HG03196 (cell line): ENCODE results near the gene NCKAP5.
"Not testable (repeated sequence)": the region's sequence is repeated elsewhere in the genome, so short reads cannot be mapped to it uniquely, and the experiment has no call there.

Experiments
- ATAC-seq: cut with Tn5 transposase; IDR thresholded peaks from one replicate; pipeline ENCODE4 v1.9.1; 2021; ENCODE audit not compliant: unreplicated experiment

Gene NCKAP5

DNA sequence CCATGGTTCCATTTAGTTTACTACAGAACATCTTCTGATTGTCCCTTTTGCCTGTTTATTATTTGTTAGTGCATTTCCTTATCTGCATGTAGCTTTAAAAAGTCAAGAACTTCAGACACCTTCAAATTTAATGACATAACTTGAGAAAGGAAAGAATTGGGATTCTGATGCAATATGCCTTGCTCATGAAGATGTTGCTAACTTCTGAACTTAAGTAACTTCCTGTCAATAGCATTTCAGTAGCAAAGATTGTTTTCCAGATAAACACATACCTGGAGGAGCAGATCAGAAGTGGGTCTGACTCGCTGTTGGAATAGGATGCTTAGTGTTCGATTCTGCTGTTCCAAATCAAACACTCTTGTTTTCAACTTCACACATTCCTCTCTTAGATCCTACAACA lies 708.0 kb downstream of the NCKAP5 start:
- no peak for ATAC-seq

GRCh38 chr2:132859590-132859989 lies 708.7 kb downstream of the NCKAP5 start:
- no peak for ATAC-seq

GRCh38 chr2:132857319-132857718 lies 710.9 kb downstream of the NCKAP5 start:
- ATAC-seq = no peak

DNA sequence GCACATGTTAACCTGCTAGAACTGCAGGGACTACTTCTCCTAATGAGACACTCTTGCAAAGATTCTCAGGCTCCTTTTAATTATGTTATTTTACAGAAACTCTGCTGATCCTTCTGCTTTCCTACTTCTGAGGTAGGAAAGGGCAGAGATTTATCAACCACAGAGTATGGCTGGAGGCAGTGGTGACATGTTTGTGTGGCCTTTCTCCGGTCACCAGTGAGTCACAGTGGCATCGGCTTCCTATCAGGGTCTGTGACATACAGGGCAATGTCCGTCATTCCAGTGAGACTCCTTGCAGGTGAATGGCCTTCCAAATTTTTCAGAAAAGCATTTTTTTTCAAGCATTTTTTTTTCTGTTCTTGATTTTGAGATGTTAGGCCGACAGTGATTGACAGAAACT lies 717.6 kb downstream of the NCKAP5 start:
- ATAC-seq = no peak

- no peak for ATAC-seq
Measured at GRCh38 chr2:132849118-132849517, 719.1 kb downstream of the NCKAP5 start.

DNA sequence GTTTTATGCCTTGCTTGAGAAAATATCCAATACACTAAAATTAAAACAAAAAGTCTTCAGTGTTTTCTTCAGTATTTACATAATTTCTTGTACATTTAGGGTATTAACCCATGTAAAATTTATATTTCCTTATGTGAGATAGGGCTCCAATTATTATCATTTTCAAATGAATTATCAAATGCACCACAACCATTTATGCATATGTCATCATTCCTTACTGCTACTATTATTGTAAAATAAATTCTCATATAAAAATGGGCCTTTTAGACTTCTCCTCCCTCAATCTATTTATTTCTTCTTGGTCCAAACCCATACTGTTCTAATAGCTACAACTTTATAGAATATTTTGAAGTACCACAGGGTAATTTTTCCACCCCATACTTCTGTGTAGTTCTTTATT lies 722.9 kb downstream of the NCKAP5 start:
- no peak for ATAC-seq

DNA sequence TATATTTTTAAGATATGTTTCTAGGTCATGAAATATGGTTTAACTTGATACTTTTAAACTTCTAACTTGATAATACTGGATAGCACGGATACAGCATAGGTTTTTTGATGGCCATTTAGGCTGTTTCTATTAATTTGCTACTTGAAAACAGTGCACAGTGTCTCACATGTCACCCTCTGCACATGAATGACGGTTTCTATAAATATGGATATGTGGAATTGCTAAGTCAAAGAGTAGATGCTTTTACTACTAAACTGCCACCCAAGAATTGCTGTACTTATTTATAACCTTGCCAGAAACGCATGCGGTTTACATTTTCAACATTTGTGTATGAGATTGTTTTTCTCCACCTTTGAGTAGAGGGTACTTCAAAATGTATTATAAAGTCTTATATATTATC lies 723.7 kb downstream of the NCKAP5 start:
- ATAC-seq = no peak

DNA sequence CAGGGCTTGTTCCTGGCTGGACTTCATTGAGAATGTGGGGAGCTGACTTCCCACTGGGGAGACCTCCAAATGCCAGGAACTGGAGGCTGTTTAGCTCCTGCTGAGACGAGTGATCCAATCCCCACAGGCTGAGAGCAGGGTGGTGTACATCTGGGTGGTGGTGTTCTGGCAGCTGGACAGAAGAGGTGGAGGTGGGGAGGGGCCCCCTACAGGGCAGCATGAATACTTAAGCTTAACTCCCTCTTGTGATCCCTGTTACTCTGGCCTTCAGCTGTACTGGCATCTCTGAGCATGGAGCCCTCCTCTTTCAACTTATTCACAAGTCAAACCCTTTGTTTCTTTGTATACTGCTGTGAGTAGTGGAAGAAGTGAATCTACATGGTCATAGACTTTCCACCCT lies 730.5 kb downstream of the NCKAP5 start:
- no peak for ATAC-seq

DNA sequence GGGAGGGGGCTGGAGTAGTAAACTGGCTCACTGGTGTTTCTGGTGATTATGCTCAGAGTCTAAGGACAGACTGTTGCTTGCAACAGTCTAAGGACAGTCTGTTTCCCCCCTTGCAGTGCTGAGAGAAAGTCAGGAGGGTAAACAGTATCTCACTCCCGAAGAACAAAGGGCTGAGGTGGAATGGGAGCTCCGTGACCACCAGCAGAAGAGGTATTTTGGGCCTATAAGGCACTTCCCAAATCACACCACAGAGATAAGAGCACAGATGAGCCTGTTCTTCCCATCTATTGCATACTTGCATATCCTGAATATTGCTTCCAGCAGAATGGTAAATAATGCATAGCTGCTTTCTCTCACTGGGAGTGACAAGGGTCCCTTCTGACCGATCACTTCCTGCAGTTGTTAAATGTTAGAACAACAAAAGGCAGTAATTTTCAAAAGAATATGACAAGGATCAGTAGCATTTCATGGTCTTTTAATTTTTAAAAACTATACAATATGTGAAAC lies 737.9 kb downstream of the NCKAP5 start:
- no peak for ATAC-seq

GRCh38 chr2:132825601-132826000 lies 742.7 kb downstream of the NCKAP5 start:
- ATAC-seq = no peak

- ATAC-seq = no peak
Measured at GRCh38 chr2:132824716-132825115, 743.5 kb downstream of the NCKAP5 start.

DNA sequence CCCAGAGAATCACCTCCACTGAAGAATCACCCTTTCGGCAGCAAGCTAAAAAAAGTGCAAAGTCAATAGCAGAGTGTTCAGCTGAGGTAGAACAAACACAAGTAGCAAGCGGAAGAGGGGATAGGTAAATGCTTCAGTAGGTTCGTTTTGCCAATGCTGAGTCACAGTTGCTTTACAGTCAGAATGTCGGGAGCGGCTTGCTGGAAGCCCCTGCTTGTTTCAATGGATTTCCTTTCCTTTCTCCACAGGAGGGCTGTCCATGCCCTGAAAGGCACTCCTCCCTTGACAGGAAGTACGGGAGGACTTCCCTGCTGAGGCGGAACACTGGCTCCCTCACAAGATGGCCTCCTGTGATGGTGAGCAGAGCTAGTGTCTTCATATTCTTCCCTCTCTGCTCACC lies 752.0 kb downstream of the NCKAP5 start:
- ATAC-seq = no peak

DNA sequence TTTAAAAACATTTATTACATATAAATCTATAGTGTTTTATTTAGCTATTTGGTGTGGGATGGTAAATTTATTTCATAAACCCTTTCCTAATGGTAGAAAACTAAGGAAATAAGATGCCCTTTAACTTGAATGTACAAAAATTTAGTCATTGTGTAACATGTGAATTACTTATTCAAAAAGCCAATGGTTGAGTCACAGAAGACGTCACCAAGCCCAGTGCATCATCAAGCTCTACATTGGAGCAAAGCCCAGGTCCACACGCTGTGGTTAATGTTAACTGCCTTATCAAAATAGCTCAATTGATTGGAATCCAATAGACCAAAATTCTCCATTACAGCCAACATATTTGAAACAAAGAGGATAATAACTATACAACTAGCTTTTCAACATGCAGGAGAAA lies 752.7 kb downstream of the NCKAP5 start:
- ATAC-seq = no peak

GRCh38 chr2:132814651-132815050 lies 753.6 kb downstream of the NCKAP5 start:
- no peak for ATAC-seq

GRCh38 chr2:132813422-132813821 lies 754.8 kb downstream of the NCKAP5 start:
- ATAC-seq = no peak

DNA sequence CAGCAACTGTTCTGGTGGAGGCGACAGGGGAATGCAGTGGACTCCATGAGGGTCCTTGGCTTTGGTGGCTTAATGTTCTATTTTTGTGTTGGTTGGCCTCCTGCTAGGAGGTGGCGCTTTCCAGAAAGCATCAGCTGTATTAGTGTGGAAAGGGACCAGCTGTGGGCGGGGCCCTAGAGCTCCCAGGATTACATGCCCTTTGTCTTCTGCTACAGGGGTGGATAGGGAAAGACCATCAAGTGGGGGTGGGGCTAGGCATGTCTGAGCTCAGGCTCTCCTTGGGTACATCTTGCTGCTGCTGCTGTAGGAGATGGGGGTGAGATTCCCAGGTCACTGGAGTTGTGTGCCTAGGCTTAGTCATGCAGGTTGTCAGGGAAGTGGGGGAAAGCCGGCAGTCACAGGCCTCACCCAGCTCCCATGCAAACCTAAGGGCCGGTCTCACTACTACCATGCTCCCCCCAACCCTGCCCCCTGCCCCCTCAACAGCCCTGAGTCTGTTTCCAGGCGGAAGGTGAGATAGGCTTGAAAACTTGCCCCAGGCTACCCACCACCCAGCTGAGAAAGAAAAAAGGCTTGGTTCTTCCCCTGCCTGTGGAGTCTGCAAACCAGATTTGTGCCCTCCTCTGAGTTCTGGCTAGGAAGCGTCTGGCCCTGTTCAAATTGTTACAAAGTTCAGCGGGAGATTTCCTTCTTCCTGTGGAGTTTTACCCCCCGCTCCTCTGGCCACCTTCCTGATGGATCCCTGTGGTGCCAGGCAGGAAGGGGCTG lies 756.9 kb downstream of the NCKAP5 start:
- ATAC-seq = no peak

- ATAC-seq = not testable (repeated sequence)
Measured at GRCh38 chr2:132809962-132810361, 758.3 kb downstream of the NCKAP5 start.

GRCh38 chr2:132804051-132804450 lies 764.2 kb downstream of the NCKAP5 start:
- ATAC-seq = no peak

- no peak for ATAC-seq
Measured at GRCh38 chr2:132798341-132798740, 769.9 kb downstream of the NCKAP5 start.

- no peak for ATAC-seq
Measured at GRCh38 chr2:132797556-132797955, 770.7 kb downstream of the NCKAP5 start.

DNA sequence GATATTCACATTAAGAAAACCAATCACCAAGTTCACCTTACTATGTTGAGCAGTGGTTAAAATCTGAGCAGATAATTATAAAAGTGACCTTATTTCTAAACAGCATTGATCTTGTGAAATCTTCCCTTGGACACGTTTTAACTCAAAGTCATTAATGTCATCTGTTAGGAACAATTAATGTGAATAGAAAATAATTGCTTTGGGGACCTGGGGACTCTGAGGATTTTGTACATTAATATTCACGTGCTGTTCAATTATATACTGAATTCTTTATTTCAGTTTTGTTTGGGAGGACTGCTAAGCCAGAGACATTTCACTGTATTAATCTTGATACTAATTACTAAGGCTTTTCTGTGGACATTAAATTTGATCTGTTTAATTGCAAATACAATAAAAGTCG lies 771.2 kb downstream of the NCKAP5 start:
- no peak for ATAC-seq

GRCh38 chr2:132795220-132795619 lies 773.0 kb downstream of the NCKAP5 start:
- ATAC-seq = no peak

GRCh38 chr2:132793532-132793931 lies 774.7 kb downstream of the NCKAP5 start:
- ATAC-seq = no peak
